Measurements from ENCODE around the gene PWWP2B. TPM values are rescaled to one million over a fixed set of nuclear protein-coding genes. Genes with fewer than 3 reads are reported as not detected.

PWWP2B gene
- total and polyA plus RNA-seq, 2 experiments from 2014 or later: 11.8 to 35.7 TPM

- H3K36me3 ChIP-seq: no peaks in the 10 kb centered on the region
- no peak for DNase-seq (ENCODE audit: low read depth in 1 of 2, low spot score in 1 of 2)
- peaks cover 6% of the 10 kb centered on the region for H3K4me1 ChIP-seq (ENCODE audit: low read depth)
- H3K4me3 ChIP-seq: no peak overlapping the region
- no peaks in the 10 kb centered on the region for H3K27me3 ChIP-seq
- TF ChIP-seq CTCF (IDR thresholded peaks at IDR 0.05; ENCODE audit: low read depth, low read length): no peak
- H3K9me3 ChIP-seq (ENCODE audit: low read depth): no peaks in the 10 kb centered on the region
- no peak overlapping the region for H3K27ac ChIP-seq
These were observed 56.5 kb downstream of the PWWP2B start for GRCh38 chr10:132453470-132453861.

GRCh38 chr10:132454296-132455198 lies 57.5 kb downstream of the PWWP2B start:
- H3K27ac ChIP-seq: no peak overlapping the region
- H3K4me3 ChIP-seq: no peak overlapping the region
- H3K4me1 ChIP-seq (ENCODE audit: low read depth): peaks cover 6% of the 10 kb centered on the region
- H3K27me3 ChIP-seq: no peaks in the 10 kb centered on the region
- no peaks in the 10 kb centered on the region for H3K36me3 ChIP-seq
- DNase-seq (ENCODE audit: low read depth in 1 of 2, low spot score in 1 of 2): no peak
- no peaks in the 10 kb centered on the region for H3K9me3 ChIP-seq (ENCODE audit: low read depth)
- no peak for TF ChIP-seq CTCF (IDR thresholded peaks at IDR 0.05; ENCODE audit: low read depth, low read length)

- H3K4me3 ChIP-seq: no peak overlapping the region
- H3K9me3 ChIP-seq (ENCODE audit: low read depth): no peaks in the 10 kb centered on the region
- no peak for TF ChIP-seq CTCF (IDR thresholded peaks at IDR 0.05; ENCODE audit: low read depth, low read length)
- DNase-seq (ENCODE audit: low read depth in 1 of 2, low spot score in 1 of 2): no peak
- H3K4me1 ChIP-seq (ENCODE audit: low read depth): peaks cover 6% of the 10 kb centered on the region
- no peak overlapping the region for H3K27ac ChIP-seq
- H3K27me3 ChIP-seq: no peaks in the 10 kb centered on the region
- no peaks in the 10 kb centered on the region for H3K36me3 ChIP-seq
These were observed 58.5 kb downstream of the PWWP2B start for GRCh38 chr10:132455441-132455971.

- no peaks in the 10 kb centered on the region for H3K27me3 ChIP-seq
- H3K4me1 ChIP-seq (ENCODE audit: low read depth): peaks cover 6% of the 10 kb centered on the region
- H3K36me3 ChIP-seq: no peaks in the 10 kb centered on the region
- H3K9me3 ChIP-seq (ENCODE audit: low read depth): no peaks in the 10 kb centered on the region
- H3K27ac ChIP-seq: no peak overlapping the region
- no peak for DNase-seq (ENCODE audit: low read depth in 1 of 2, low spot score in 1 of 2)
- H3K4me3 ChIP-seq: no peak overlapping the region
- no peak for TF ChIP-seq CTCF (IDR thresholded peaks at IDR 0.05; ENCODE audit: low read depth, low read length)
These were observed 59.2 kb downstream of the PWWP2B start for GRCh38 chr10:132455986-132456847.

GRCh38 chr10:132456881-132457280 lies 59.9 kb downstream of the PWWP2B start:
- Histone ChIP-seq H3K27ac (no peak overlapping the region), H3K27me3 (no peaks in the 10 kb centered on the region)

More at GRCh38 chr10:132456881-132457280, 59.9 kb downstream of the PWWP2B start:
- Histone ChIP-seq H3K36me3 (no peaks in the 10 kb centered on the region), H3K4me3 (no peak overlapping the region), H3K4me1 (ENCODE audit: low read depth) (peaks cover 6% of the 10 kb centered on the region), H3K9me3 (ENCODE audit: low read depth) (no peaks in the 10 kb centered on the region)
- DNase-seq (ENCODE audit: low read depth in 1 of 2, low spot score in 1 of 2): no peak
- TF ChIP-seq CTCF (IDR thresholded peaks at IDR 0.05; ENCODE audit: low read depth, low read length): no peak
